NCI-H2196 (cell line): ENCODE results near the gene THAP11.
"Not testable (repeated sequence)": the region's sequence is repeated elsewhere in the genome, so short reads cannot be mapped to it uniquely, and the experiment has no call there.

ENCODE experiments used
- DNase-seq: peaks from one replicate; lab custom pipeline; 2025; ENCODE audit not compliant: unreplicated experiment; lab: John Stamatoyannopoulos, UW

THAP11 gene

DNA sequence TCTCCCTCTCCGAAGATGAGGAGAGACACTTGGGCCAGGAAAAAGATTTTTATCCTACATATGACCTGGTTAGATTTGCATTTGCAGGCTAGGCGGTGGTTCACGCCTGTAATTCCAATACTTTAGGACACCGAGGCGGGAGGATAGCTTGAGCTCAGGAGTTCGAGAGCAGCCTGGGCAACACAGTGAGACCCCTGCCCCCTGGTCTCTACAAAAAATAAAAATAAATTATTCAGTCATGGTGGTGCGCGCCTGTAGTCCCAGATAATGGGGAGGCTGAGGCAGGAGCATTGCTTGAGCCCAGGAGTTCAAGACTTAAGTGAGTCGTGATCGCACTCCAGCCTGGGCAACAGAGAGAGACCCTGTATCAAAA, 7.9 kb upstream of the THAP11 start:
- DNase-seq, result no peak

DNA sequence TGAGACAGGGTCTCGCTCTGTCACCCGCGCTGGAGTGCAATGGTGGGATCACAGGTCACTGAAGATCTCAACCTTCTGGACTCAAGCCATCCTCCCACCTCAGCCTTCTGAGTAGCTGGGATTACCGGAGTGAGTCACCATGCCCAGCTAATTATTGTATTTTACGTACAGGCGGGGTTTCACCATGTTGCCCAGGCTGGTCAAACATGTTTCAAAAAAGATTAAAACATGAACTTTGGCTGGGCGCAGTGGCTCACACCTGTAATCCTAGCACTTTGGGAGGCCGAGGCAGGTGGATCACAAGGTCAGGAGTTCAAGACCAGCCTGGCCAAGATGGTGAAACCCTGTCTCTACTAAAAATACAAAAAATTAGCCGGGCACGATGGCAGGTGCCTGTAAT, 4.9 kb upstream of the THAP11 start:
- not testable (repeated sequence) for DNase-seq

DNA sequence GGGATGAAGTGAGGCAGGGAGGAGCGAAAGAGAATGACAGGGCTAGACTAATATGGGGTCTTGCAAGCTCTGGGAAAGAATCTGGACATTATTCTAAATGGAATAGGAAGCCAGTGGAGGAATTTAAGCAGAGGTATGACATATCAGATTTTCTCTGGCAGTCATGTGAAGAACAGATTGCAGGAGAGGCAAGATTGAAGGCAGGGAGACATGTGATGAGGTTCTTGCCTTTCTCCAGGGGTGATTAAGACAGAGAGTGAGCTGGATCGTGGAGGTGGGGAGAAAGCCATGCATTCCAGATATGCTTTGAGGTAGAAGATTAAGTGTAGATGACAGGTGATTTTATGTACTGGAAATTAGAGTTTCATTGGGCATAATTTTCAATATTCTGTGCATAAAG, 4.3 kb upstream of the THAP11 start:
- DNase-seq, result no peak

DNA sequence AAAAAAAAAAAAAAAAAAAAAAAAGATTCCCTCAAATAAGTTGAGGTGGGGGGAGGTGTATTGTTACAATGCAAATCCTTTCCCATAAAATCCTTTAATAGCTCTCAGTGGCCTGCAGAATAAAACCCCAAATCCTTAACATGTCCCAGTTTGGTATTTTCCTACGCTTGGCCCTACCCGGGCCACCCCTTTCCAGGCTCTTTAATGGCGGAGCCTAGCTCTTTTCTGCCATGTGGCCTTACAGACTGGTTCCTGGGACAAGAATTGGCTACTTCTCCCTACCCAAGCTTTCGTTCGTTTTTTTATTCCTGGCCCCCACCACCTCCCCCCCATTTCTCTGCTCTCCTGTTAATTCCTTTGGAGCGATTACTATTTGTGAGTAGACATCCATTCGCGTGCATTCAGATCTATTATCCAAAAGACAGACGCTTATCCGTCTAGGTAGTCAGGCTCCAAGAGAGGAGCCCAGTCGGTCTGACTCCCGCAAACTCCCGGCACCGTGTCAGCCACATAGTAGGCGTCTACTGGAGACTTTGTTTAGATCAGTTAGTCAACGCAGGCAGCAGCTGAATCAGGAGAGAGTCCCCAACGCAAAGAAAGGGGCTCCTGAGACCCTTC, 813 bp upstream of the THAP11 start:
- DNase-seq, result no peak

DNA sequence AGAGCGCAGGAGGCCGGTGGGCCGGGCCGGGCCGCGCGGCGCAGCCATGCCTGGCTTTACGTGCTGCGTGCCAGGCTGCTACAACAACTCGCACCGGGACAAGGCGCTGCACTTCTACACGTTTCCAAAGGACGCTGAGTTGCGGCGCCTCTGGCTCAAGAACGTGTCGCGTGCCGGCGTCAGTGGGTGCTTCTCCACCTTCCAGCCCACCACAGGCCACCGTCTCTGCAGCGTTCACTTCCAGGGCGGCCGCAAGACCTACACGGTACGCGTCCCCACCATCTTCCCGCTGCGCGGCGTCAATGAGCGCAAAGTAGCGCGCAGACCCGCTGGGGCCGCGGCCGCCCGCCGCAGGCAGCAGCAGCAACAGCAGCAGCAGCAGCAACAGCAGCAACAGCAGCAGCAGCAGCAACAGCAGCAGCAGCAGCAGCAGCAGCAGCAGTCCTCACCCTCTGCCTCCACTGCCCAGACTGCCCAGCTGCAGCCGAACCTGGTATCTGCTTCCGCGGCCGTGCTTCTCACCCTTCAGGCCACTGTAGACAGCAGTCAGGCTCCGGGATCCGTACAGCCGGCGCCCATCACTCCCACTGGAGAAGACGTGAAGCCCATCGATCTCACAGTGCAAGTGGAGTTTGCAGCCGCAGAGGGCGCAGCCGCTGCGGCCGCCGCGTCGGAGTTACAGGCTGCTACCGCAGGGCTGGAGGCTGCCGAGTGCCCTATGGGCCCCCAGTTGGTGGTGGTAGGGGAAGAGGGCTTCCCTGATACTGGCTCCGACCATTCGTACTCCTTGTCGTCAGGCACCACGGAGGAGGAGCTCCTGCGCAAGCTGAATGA, 606 bp downstream of the THAP11 start:
- no peak for DNase-seq

DNA sequence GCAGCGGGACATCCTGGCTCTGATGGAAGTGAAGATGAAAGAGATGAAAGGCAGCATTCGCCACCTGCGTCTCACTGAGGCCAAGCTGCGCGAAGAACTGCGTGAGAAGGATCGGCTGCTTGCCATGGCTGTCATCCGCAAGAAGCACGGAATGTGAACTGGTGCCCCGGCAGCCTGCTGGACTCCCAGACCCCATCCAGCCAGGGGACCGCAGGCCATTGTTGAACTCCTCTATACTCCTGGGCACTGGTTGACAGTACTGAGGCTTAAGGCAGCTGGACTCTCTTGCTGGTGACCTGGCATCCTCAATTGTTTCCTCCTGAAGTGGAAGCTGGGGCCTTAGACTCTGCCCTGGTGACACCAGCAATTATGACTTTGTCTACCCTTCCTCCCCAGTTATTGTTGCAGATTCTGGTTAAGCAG, 1.2 kb downstream of the THAP11 start:
- DNase-seq, result no peak

DNA sequence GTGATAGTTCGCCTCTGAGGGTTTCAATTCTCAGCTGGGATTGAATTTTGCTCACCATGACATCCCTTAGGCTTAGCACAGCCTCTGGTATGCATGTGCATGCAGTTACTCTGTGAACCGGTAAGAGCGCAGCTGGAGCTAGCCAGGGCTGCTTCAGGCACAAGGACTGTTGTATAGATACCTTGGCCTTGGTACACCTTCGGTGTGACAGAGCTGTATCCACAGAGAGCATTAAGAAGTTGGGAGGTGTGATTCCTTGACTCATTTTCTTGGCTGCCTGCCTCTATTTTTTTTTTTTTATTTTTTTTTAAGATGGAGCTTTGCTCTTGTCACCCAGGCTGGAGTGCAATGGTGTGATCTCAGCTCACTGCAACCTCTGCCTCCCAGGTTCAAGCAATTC, 2.4 kb downstream of the THAP11 start:
- no peak for DNase-seq

DNA sequence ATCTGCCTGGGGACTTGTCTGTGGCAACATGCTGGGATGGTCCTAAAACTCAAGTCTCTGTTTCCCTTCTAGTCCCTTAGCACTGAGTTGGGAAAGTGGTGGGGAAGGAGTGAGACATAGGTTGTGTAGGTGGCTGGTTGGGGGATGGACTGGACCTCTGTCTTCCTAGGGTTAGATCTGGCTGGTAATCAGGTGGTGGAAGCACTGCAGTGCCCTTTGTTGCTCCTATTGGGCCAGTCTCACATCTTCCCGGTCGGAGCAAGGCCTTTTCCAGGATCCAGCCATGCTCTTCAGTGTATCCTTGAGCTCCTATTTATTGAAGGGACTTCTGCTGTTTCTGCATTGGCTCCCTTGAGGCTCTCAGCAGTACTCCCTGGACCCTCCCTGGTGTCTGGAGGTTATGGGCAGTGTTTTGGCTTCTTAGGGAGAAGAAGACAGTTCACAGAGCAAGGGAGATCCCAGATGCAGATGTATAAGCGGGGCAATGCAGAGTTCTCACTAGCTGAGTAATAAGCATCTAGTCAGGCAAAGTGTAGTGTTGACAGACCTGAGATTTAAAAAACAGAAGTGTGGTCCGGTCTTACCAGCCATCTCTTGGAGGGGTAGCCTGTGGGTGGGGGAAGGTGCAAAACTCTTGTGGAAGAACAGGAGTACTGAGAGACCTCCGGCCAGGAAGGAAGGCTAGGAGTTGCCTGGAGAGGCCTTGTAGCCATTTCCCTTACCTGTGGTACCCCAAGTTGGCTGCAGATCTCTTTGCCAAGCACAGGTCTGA, 3.4 kb downstream of the THAP11 start:
- no peak for DNase-seq

DNA sequence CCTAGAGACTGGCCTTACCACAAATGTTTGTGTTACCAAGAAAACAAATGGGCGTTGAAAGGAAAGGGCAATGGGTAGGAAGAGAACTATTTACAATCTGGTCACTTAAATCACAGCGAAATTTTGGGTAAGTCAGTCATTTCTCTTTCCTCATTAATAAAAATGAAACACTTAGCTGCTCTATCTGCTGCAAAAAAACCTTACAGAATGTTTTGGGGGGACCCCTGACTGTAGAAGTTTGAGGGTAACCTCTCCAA, 3.9 kb downstream of the THAP11 start:
- DNase-seq, result no peak

DNA sequence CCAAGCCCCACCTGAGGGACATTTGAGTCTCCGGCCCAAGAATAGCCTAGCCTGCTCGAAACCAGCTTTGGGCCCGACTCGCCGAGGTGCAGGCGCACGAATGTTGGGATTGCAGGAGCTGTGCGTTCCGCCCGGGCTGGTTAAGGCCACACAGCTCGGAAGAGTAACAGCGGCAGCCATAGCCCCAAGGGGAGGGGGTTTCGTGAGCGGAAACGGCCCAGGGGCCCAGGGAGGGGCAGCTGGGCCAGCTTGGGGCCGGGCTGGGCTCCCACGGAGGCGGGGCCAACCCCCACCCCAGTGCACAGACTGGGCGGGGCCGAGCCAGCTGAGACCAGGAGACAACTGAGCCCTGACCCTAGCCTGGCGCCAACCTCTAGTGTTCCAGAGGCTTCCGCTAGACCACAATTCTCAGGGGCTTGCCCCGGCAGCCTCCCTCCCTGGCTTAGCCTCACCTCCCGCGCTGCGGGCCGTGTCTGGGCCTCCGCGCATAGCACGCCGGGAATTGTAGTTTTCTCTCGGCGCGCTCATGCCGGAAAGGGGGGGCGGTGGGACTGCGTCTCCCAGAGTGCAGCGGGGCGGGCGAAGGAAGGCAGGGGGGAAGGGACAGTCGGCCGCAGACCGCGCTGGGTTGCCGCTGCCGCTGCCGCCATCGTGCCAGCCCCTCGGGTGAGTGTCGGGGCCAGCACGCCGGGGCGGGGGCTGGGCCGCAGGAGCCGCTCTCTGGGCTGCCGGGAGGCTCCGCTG, 4.4 kb downstream of the THAP11 start, which contains the start of gene NUTF2:
Gene NUTF2, plus strand, starts transcription at position 614 of the 744 bp plus-strand sequence. CDS start 18,198 bp downstream, outside the sequence.
- peak; percentile 85 for DNase-seq

DNA sequence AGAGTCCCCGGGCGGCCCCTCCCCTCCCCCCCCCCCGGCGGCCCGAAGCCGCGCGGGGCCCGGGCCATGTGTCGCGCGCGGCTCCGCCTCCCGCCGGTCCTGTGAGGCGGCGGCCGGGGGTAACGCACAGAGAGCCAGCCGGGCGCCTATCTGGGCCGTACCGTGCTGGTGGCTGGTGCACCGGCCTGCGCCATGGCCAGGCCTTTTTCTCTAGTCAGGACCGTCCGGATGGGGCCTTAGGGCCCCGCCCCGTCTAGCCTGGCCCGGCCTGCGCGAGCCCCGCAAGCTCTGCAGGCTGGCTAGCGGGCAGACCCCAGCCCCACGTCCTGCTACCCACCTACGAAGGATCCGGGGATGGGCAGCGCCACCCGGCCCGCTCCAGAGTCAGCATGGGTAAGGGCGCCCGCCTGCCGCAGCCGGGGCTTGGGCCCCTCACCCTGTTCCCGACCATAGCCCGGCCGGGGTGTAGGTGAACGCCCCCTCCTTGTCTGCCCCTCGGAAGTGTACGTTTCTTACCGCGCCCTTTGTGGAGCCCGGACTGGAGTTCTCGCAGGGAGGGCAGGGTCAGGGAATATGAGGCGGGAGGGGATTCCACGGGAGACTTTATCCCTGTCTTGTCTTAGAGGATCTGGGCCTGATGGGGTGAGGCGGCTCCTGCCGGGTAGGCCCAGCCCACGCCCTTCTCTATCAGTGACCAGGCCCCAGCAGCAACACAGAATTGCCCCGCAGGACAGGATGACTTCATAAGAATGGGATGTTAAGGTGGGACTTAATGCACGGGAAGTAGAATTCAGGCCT, 5.1 kb downstream of the THAP11 start, which contains the start of gene CENPT:
Gene CENPT, minus strand, starts transcription at position 630 of the 798 bp plus-strand sequence. CDS start 13,834 bp downstream, outside the sequence.
- no peak for DNase-seq

DNA sequence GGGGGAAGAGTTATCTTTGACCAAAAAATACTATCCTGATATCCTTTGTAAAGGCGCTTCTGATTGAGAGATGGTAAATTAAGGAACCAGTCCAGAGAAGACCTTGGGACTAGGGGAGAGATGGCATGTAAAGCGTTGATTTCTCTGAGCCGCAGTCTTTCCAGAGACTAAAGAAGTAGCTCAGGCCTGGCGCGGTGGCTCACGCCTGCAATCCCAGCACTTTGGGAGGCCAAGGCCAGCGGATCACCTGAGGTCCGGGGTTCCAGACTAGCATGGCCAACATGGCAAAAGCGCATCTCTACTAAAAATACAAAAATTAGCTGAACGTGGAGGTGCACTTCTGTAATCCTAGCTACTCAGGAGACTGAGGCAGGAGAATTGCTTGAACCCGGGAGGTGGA, 6.0 kb downstream of the THAP11 start:
- DNase-seq, result no peak

DNA sequence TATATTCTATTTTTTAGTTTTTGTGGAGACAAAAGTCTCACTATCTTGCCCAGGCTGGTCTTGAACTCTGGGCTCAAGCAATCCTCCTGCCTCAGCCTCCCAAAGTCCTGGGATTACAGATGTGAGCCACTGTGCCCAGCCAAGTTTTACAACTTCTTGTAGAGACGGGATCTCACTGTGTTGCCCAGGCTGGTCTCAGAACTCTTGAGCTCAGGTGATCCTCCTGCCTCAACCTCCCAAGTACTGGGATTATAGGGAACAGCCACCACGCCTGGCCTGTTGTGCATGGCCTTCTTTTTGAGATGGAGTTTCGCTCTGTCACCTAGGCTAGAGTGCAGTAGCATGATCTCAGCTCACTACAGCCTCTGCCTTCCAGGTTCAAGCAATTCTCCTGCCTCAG, 11.6 kb downstream of the THAP11 start:
- no peak for DNase-seq

DNA sequence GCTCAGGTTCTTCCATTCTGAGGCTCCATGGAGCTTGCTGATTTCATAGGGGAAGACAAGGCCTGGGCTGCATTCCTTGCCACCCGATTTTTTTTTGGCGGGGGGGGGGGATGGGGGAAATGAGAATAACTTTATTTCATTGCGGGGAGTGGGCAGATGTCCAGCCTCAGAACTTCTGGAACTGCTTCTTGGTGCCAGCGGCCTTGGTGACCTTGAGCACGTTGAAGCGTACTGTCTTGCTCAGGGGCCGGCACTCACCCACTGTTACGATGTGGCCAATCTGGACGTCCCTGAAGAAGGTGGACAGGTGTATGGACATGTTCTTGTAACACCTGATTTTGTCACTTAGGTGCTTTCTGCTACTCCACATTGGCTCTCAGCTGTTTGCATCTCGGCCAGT, 13.7 kb downstream of the THAP11 start:
- no peak for DNase-seq

DNA sequence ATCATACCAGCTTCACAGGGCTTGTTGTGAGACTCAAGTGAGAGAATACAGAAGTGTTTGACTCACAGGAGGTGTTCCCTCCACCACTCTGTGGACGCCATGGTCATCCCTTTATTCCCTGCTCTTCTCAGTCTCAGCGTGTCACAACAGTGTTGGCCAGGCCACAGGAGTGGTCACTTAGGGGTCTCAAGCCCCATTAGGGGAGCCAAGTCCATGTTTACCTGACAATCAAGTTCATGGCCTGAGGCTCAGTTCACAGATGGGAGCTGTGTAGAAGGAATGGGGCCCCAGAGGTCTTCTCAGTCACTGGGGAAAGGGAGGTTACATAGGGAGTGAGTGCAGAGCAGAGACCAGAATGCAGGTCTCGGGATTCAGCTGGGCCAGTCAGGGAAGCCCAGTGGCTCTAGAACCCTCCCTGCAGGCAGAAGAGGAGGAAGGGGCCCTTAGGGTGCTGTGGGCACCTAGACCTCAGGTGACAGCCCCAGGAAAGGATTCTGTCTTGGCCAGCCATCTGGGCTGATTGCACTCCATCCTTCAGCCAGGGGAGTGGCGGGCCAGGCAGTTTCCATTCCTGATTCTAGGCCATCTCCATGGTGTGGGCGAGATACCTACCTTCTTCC, 14.9 kb downstream of the THAP11 start:
- no peak for DNase-seq

DNA sequence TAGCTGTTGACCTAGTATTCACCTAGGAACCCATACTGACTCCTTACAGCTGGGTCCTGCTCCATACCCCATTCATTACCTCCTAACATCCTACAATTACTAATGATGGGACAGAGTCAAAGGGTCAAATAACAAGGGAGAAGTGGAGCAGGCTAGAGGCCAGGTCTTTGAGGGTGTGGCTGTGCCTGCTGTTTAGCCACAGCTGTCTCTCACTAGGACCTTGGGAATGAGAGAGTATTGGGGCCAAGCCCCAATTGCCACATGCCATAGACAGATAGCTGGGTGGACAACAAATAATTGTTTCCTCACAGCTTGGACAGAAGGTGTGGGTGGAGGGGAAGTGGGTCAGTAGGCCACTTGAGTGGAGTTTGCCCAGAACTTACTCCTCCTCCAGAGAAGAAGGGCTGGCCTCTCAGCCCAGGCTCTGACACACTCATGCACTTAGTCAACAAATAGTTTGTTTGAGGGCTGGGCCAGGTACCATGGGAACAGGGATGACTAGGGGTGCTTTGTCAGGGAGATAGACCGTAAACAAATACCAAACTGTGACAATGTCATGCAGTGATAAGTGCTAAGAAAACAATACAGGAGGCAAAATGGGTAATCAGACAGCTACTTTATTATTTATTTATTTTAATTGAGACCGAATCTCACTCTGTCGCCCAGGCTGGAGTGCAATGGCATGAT, 15.6 kb downstream of the THAP11 start:
- DNase-seq, result peak; percentile 65

DNA sequence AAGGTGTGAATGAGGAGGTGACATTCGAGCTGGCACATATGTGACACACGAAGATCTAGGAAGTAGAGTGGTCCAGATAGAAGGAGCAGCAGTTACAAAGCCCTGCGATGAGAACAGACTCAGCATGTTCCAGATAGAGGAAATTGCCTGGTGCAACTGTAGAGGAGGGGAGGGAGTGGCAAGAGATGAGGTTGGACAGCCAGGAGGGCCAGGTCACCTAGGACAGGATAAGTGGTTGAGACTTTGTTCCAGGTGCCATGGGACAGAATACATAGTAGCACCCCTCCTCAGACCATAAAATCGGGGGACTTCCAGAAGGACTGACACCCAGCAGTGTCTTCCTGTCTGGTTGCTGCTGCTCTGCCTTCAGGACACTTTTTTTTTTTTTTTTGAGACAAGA, 16.4 kb downstream of the THAP11 start:
- no peak for DNase-seq

DNA sequence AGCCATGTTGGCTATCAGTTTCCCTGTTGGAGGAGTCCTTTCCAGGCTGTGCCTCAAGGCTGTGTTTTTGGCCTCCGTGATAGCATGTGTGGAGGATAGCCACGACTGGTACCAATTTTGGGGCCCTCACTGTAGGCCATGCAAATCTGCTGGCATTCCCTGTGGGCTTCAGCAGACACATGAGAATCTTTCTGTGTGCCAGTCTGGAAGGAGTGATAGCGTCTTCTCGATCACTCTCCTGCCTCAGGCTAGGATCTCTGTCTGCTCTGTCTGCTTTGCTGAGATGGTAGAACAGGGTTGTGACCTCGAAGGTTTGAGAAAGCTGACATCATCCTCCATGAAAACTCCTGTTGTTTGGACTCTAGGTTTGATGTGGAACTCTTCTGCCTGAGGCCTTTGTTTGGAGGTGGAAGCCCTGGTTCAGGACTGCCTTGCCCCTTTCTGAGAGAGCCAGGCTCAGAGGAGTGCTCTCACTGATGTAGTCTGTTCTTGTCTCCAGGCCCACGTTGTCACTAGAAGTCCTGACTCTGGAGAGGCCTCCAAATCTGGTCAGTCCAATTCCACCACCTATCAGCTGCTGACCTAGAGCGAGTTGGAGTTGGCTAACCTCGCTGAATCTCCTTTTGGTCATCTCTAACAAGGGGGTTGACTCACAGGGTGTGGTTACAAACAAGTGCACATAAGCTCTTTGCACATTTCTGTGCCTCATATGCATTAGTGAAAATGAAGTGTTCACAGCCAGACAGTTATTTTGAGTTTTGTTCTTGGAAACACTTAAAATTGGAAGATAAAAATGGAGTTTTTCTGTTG, 18.7 kb downstream of the THAP11 start:
- no peak for DNase-seq

DNA sequence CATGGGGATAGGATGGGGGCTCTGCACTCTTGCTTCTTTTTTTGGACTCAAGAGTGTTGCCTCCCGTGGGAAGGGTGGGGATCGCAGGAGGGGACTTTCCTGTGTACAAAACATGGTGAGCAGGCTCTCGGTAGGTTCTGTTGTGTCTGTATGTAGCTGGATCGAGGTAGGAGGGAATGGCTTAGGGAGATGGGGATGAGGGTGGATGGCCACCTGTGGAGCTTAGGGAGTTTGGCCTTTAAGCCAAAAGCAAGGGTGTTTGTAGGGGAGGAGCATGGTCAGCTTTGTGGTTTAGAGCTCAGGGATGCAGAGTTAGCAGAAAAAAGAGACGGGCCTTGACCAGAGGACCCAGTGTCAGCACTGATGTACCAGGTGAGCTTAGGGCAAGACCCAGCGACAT, 19.8 kb downstream of the THAP11 start:
- no peak for DNase-seq
